Activated CD4-positive, alpha-beta T cell treated with anti-CD3 and anti-CD28 coated beads, Interleukin-2, amount 50 U/mL, for 1 hour (primary cell): Measurements from ENCODE around the gene CIROP.

Experiments used
- DNase-seq: peaks from one replicate; pipeline ENCODE4 v3.0.0-alpha.2; 2020

The CIROP gene

DNA sequence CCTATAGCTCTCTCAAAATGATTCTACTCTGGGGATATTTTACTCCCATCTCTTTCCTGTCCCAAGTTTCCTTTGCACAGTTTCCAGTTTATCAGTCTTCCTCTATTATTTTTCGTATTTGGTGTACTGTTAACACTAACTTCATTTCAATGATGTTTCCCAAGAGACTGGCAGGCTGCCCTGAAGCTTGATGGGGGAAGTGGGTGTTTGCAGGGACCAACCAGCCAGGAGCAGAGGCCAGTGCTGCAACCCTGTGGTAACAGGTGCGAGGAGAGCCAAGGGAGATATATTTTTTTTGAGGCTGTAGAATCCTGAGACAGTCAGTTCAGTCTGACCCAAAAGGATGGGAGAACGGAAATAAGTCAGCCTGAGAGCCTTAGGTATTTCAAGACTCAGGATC lies 26.1 kb upstream of the CIROP start:
- DNase-seq, result no peak

DNA sequence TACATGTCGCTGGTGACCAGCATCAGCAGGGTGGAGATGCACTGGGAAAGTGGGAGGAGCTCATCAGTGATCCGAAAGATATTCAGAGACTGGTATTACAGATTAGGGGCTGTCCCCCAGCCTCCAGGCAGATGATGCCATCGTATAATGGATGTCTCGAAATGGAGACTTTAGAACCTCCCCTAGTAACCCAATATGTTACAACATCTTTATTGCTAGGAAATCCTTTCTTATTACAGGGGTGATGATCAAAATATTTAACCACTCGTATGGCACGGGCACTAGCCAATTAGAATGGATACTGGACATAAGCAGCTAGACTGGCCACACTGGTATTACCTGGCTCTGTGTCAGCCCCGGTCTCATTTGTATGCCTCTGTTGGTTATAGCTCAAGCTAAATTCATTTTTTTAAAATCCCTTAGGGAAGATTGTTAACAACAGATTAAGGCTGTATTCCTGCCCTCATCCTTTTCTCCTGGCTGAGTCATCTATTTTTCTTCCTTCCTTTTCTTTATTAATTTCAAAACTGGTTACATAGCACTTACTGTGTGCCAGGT lies 25.0 kb upstream of the CIROP start:
- no peak for DNase-seq

DNA sequence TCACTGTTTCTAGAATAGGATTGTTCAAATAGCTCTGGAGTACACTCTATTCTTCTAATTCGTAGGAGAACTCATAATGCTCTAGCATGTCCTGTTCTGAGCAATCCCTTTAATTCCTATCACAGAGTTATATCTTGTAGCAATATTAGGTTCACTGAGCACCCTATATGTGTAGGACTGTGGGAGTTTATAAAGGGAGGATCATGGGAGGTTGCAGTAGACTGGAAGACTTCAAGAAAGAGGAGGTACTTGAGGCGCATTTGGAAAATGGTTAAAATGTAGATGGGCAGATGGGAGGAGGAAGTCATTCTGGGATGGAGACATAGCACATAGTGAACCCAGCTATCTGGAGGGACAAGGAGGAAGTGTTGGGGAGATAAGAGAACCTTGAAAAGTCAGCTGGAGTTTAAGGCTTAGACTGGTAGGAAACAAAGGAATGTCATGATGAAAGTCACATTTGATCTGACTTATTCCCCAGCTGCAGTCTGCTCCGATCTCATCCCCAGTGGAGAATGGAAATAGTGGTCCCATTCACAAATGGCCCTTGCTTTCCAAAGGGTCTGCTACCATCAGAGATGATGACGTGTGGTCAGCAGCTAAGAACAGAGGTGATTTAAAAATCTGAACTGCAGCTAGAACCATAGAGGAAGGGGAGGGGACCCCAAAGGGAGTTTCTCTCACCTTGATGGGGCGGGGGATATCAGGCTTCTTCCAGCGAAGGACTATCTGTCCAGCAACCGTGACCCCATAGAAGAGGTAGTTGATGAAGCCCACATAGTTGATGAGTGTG lies 24.4 kb upstream of the CIROP start:
- no peak for DNase-seq

DNA sequence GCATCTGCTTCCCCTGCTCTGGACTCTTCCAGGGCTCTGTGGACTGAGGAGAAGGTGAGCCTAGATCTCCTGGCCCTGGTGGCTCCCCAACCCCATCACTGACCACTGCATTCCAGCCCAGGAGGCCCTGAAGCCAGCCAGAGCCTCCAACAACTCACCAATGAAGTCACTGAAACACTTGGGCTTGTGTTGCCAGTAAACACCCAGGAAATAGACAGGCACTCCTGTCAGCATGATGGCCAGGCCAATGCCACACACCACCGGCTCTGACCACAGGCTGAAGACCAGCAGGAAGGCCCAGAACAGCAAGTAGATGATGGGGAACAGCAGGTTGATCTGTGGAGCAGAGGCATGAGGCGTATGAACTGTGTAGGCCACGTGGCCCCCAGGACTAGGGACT lies 23.1 kb upstream of the CIROP start:
- no peak for DNase-seq

DNA sequence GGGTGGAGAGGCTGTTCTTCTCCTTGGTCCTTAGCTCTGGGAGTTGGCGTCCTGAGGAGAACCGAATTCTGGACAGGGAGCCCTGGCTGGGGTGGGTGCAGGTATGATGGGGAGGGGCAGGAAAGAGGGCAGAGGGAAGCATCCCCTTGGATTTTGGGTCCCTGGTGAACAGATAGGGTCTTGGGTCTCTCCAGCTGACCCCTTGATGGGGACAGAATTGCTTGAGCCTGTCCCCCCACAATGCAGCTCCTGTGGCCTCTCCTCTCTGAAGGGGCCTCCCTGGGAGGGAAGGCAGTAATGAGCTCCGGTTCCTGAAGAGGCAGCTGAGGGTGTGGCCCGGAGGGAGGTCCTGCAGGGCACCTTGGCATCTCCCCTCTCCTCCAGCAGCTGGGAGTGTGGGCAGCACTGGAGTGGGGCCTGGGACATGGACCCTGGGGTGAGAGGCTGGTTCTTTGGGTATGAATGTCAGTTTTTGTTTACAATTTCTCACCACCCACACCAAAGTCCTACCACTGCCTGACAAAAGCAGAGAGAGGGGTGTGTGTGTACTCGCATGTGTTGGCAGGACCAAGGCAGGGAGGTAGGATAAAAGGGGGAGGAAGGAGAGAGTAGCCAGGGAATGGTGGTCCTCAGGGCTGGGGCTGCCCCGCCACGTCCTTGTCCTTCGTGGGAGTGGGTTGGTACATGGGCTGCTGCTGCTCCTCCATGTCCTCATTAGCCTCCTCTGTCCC lies 21.9 kb upstream of the CIROP start:
- no peak for DNase-seq

DNA sequence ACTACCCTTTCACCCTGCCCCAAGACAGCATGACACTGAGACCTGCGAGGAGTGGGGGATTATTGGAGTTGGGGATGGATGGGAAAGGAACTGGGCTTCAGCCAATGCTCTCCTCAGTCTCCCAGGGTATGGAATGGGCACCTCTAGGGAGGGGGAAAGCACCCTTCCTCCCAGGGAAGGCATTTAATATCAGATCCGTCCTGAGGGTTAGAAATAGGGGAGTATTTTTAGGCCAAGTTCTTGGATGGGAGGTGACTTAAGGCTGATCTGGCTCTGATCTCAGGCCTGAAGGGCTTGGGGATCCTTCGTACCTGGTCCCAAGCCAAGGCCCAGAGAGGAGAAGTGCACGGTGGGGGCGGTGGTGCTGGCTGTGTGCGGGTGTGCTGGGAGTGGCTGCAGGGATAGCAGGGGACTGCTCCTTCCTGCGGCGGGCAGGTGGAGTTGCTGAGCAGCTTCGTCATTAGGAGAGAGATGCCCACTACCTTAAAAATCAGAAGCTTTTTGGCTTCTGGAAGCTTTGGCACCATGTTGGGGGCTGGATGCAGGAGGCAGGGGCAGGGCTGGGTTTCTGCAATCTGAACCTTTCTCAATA lies 21.2 kb upstream of the CIROP start:
- DNase-seq, result no peak

DNA sequence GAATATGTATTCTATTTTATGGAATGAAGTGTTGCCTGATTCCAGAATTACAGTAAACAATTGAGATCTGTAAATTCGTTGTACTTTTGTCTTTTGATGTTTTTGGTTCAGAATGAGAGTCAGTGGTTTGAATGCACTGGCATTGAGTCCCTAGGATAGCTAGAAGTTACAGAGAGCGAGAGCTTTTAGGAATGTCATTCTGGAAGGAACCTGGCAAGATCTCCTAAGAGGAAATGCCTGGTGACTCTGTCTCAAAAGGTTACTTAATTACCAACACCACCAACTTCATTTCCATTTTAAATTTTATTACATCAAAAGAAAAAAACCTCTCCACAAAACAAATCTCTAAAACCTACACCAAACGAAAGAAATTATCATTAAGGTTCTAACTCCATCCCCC lies 20.2 kb upstream of the CIROP start:
- no peak for DNase-seq

DNA sequence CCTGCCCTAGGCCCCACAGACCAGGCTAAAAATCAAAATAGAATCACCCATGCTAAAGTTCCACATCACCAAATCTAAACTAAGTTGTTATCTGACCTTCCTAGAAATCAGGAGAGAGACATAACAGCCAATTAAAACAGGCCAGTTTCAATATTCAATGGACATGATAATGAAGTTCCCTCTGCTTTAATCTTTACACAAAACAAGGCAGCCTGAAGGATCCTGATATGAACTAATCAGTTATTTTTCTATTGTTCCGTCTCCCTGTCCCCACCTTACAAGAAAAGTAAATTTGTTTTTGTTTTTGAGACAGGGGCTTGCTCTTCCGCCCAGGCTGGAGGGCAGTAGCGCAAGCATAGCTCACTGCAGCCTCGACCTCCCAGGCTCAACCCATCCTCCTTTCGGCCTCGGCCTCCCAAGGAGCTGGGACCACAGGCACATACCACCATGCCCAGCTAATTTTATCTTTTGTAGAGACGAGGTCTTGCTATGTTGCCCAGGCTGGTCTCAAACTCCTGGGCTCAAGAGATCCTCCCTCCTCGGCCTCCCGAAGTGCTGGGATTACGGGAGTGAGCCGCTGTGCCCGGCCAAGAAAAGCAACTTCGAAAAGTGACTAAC lies 19.7 kb upstream of the CIROP start:
- DNase-seq, result no peak

DNA sequence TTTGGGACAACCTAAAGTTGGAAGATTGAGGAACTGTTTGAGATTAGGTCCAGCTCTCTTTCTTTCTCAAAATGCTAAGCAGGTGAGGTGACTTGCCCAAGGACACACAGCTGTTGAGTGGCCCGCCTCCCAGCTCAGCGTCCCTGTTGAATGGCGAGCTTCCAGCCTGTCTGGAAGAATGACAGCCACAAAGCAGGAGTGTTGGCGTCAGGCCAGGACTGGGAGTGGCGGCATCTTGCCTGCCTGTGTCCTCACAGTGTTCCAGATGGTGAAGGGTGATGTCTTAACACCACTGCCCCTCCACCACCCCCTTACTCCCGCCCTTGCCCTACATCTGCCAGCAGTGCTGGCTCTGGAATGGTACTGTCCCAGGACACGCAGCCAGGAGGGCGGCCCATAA lies 18.6 kb upstream of the CIROP start:
- DNase-seq, result no peak

DNA sequence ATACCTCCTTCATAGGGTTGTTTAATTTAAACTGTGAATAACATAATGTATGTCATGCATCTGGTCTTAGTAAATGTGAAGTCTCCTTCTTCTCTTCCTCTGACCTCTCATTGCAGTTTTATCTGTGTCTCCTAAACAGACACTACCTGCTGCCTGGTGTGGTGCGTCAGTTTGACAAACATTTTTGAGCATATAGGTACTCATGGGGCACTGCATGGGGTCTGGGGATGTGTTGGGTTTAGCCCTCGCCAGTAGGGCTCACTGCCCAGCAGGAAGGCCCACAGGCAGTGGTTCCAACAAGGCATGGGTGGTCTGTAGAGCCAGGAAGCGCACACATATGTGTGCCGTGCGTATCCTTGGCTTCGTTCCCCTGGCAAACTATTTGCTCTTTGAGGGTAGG lies 17.3 kb upstream of the CIROP start:
- no peak for DNase-seq

DNA sequence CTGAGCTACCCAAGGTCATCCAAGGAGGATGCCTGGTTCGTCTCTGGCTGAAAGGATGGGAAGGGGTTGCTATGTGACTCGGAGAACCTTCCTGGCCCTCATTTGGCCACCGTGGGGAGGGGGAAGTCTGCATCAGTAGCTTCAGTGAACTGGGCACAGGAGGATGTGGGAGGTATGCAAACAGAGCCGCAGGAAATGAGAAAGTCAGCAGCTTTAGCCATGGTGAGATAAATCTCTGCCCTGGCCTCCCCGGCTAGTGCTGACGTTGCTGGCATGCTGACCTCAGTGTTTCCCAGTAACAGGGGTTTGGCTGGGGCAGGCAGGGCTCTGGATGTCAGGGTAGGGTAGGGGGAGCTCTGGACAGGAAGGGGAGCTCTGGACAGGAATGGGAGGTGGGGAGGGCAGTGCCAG lies 16.6 kb upstream of the CIROP start:
- no peak for DNase-seq

DNA sequence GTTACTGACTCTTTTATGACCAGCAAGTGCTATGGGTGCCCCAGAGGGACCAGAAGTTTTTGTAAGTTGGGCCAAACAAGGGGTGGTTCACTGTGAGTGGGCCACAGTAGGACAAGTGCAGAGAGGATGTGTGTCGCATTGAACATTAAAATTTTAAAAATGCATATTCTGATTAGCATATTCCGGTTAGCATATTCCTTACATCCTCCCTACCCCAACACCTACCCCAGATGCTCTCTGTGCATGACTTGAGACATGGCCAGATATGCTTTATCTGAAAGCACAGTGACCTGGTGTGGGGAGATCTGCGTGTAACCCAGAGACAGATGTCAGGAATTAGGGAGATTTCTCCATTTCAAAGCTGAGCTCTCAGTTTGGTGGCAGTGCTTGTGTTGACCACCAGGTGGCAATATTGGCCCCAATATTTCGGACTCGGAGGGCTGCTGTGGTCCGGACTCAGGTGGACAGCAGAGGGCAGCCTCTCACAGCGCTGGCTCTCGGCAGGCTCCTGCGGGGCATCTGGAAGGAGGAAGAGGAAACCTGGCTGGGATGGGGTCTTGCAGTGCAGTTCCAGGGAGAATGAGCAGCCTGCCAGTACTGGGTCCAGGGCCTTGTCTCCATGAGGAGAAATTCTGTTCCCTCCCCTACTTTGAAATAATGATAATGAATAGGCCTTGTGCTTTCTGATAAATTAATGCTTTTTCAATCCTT lies 15.9 kb upstream of the CIROP start:
- DNase-seq, result peak; percentile 73

DNA sequence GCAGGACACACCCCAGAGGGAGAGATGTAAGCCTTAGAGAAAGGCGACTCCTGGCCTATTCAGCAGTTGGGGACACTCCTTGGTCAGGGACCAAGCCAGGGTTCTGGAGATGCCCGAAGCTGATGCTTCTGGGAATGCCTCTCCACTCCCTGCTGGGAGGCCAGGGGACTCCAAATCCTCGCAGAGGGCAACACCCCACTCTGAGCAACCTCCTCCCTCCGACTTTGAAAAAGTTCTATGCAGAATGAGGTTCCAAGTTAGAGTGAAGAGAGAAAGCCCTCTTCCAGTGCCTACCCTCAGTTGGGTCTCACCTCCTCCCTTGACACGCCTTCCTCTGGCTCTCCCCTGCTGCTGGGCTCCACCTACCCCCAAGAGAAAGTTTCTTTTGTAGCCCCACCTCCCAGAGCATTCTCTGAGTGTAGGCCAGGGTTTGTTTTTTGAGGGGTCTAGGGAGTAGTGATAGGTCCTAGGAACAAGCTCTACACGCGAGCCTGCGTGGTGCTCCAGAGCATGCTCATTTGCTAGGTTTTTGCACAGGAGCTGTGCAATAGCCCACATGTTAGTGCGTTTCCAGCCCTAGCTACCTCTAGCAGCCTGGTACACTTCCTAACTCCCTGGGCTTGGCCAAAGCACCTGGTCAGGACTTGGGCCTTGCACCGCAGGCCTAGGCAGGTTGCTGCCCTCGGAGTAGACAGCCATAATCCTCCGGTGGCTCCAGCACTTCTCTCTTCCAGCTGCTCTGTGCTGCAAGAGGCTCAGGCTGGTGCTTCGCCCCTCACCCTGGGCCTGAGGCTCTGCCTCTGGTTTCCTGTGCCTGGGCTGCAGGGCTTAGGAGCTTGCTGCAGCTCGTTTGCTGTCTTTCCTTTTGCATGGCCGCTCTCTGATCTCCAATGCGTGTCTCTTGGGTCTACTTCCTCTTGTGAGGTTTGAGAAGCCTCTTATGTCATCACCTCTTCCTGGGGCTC lies 14.9 kb upstream of the CIROP start:
- peak; percentile 30 for DNase-seq

DNA sequence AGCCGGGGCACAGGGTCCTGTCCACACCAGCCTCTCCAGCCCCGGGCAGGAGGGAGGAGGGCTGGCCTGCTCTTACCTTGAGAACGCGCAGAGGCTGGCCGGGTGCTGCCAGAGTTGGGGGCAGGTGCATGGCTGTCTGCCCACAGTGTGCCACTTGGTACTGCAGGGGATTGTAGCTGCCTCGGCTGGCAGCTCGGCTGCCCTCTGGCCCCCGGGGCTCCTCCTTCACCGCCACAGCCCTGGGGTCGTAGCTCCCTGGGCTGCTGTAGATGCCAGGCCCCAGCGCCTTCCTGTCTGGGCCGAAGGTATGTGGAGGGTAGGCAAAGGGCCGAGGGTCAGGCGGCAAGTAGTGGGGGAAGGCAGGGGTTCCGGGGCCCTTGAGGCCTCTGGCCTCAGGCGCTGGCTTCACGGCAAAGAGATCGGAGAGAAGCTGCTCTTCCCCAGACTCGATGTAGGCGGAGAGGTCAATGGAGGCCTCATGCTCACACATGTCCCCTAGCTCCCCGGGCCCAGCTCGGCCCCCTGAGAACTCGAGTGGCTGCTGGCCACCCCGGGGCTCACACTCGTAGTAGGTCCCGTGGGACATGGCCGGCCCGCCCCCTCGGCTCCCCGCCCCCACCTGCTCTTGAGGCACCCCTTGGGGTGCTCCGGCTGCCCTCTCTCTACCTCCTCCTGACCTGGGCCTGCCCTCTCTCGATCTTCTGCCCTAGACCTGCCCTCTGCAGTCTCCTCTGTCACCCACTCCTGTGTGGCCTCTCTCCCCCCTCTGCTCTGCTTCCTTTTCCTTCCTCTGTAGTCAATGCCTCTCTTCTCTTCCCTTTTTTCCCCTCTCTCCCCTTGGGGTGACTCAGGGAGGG lies 13.9 kb upstream of the CIROP start, which contains the start of gene CEBPE:
CEBPE (minus strand) TSS at position 750 of the 857 bp plus-strand sequence; CDS start at position 586, 164 bp downstream.
- no peak for DNase-seq

DNA sequence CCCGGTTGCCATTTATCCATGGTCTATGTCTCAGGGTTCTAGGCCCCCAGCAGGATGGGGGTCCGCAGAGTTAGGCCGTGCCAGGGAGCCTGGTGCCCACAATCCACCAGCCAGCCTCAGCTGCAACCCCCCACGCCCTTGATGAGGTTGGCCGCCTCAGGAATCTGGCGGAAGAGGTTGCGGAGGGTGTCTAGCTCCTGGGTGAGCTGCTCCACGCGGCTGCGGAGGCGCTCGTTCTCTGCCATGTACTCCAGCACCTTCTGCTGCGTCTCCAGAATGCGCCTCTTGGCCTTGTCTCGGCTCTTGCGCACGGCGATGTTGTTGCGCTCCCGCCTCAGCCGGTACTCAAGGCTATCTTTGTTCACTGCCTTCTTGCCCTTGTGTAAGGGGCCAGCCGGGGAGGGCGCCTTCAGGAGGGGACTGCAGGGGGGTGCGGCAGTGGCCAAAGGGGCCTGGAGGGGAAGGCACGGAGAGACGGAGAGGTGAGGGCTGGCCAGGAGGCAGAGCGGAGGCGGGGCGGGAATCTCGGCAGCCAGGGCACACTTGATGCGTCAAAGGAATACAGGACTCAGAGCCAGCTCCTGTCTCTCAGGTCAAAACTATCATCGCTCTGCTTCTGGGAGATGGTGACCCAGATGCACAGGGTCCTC lies 12.7 kb upstream of the CIROP start:
- no peak for DNase-seq

DNA sequence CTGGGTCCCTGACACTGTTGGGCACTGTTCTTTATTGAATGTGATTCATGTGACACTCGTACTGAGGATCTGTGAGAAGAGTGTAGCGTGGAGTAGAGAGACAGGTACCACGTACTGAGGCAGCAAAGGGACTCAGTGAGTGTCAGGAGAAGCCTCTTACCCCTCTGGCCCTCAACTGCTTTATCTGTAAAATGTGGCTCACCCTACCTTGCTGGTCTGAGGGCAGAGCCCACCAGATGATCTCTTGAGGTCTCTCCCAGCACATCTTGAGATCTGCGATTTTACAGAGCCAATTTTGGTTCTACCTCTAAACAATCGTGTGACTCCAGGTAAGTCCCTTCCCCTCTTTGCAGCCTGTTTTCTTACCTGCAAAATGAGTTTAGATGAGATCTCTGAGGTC lies 11.1 kb upstream of the CIROP start:
- DNase-seq, result no peak

DNA sequence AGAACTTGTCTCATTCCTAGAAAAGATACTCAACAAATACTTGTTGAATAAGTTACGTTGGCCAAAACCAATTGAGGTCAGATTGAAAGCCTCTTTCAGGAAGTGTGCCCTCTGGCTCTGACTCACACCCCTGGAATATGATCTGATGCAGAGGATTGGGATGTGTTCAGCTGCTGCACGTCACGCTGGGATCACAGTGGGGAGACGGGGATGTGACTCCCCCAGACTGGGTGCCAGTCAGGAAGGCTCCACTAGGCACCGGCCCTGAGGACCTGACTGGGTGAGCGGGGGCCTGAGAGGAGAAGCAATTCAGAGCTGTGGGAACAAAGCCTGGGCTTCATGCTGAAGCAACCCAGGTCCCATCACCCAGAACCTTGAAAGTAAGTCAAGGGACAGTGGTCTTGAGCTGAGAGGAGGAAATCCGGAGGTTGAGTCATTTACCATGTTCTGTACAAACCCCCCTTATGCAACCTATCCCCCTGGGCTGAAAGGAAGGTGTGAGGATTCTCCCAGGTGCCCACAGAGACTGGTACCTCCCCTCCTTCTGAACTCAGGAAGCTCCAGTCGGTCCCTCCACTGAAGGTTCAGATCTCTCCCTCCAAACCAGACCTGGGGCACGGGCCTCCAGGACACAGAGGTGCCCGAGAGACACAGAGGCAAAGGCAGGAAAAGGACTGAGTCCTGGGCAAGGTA lies 10.4 kb upstream of the CIROP start:
- DNase-seq, result no peak

DNA sequence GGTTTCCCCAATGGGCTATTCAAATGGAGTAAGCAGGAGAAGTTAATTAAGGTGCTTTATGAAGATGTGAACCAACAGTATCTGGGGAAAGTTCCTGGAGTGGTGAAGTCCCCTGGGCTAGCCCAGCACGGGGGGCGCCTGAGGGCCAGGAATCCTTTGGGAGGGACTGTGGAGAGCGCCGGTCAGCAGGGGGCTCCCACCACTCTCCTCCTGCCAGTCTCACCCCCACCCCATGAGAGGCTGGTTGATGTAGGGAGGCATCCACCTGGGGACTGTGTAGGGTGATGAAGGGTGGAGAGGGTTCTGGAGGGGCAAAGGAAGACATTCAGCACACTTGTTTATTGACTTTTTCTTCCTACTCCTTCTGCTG lies 9.9 kb upstream of the CIROP start:
- DNase-seq, result no peak

DNA sequence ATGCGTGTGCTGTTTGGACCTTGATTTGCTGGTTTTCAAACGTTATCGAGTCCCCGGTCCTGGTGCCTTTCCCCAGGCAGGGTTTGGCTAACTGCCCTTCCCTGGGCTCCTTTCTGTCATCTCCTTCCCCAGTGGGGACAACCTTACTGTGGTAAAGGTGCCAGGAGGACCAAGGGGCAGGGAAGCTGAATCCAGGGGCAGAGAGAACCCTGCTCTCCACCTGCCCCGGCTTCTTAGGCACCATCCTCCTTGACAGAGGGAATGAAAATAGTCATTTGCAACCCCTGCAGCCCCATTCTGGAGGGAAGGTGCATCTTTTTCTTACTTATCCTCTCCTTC lies 9.3 kb upstream of the CIROP start:
- DNase-seq, result no peak
